Stimulated activated CD4-positive, alpha-beta T cell treated with anti-CD3 and anti-CD28 coated beads, TNF-alpha, amount 100 ng/mL, for 24 hours (primary cell): Measurements from ENCODE around the gene DSE.

Source experiments
- DNase-seq, 3 experiments: peaks; one replicate each; pipeline ENCODE4 v3.0.0-alpha.2; 2020; ENCODE audit warnings: low read depth in 3 of 3

Gene DSE

GRCh38 chr6:116412270-116412669 lies 41.5 kb downstream of the DSE start:
- no peak for DNase-seq

DNA sequence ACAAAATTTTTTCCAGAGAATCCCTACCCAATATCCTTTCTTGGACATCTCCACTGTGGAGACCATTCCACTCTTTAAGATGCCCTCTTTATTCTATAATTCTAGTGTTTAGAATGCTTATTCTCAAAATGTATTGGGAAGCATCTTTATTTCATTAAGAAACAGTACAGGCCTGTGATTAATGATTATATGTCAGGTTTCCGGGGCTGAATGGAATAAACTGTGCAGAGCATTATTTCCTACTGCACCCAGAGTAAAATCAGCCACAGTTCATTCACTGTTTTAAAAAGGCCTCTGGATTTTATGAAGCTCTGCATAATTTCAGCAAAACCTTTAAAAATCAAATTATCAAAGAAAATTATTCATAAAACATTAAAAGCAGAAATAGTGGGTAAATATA lies 42.6 kb downstream of the DSE start:
- DNase-seq, result no peak

DNA sequence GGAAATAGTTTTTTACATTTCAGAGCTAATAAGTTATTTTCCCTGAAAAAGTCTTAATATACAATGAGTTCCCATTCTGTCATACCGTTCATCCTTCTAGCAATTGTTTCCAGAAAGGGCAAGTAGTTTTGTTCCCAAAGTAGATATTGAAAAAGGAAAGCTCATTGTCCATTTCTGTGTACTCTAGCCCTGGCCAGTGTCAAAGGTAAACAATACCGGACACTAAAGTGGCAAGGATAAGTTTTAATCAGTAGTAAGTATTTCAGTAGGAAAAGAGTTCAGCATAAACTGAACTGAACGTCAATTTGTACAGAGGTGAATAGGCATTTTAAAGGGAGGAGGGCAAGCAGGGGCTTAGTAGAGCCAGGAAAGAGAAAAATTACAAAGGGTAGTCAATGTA lies 46.9 kb downstream of the DSE start:
- DNase-seq, result no peak

- no peak for DNase-seq
Measured at GRCh38 chr6:116419069-116419786, 48.5 kb downstream of the DSE start.

DNA sequence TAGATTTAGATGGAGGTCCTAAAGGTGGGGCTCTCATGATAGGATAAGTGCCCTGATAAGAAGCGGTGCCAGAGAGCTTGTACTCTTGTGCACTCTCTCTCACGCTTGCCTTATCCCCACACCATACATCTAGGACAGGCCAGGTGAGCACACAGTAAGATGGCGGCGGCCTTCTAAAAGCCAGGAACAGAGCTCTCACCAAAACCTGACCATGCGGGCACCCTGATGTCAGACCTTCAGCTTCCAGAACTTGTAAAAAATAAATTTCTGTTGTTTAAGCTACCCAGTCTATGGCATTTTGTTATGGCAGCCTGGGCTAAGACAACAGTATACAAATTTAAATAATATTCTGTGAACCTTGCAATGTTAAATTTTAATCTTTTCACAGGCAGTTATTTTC lies 49.6 kb downstream of the DSE start:
- DNase-seq, result no peak

GRCh38 chr6:116422238-116422637 lies 51.5 kb downstream of the DSE start:
- no peak for DNase-seq

DNA sequence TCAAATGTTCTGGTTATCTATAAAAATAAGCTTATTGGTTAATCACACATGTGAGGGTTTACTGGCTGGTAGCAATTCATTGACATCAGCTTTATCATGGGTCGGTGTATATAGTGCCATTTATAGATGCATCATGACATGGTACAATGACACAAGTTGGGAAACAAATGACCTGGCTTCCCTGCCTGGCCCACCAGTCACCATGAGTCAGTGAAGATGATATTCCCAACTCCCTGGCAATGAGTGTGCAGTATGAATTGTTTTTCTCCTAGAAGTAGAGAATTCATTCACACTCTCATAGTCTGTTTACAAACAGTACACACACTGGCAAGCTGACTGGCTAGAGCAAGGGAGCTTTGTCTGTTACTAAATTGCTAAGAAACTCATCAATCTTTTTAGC lies 53.3 kb downstream of the DSE start:
- no peak for DNase-seq

DNA sequence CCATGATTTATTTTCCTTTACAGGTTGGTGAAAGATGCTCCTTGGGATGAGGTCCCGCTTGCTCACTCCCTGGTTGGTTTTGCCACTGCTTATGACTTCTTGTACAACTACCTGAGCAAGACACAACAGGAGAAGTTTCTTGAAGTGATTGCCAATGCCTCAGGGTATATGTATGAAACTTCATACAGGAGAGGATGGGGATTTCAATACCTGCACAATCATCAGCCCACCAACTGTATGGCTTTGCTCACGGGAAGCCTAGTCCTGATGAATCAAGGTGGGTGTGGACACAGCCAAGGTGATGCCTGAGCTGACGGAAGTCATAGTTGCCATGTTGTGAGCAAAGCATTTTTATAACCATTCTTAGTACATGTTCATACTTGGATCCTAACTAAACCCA lies 55.8 kb downstream of the DSE start:
- DNase-seq, result no peak

DNA sequence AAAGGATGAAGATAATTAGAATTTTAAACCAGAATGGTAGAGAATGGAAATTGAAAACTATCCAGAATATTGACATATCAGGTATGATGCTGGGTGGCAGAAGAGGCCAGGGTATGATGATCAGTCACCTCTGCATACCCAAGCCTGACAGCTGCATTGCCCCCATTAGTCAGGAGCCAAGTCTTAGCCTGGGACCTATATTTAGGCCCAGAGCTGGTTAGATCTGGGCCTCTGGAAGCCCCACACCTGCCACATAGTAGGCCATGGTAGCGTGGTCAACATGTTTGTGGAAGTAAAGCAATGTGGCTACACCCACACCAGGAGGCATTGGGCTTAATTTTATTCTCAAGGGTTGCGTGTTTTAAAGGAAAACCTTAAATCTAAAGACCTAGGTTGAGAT lies 58.4 kb downstream of the DSE start:
- DNase-seq, result no peak

- DNase-seq, result no peak
Measured at GRCh38 chr6:116430860-116431259, 60.1 kb downstream of the DSE start.

DNA sequence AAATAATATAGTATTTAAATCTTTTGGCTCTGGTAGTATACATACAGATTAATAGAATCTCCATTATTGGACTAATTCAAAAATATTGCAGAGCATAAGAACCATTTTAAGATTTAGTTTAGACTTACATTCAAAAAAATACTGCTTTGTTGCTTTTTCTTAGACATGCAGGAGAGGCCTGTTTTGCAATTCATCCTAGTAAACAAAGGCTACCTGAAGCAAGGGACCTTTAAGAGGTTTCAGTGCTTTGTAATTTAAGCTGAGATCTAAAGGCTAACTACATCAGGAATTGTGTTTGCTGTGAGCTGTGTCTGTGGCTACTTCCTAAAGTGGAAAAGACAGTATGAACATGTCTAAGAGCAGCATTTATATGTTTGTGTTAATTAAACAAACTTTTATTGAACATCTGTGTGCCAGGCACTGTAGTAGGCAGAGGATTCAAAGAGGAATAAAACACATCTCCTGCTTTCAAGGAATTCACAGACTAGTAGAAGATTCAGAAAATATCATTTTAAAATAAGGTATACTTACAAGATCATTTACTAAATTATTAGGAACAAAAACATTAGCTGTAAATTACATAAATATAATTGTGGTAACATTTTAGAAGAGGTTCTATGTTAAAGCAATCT lies 61.3 kb downstream of the DSE start:
- DNase-seq, result no peak

DNA sequence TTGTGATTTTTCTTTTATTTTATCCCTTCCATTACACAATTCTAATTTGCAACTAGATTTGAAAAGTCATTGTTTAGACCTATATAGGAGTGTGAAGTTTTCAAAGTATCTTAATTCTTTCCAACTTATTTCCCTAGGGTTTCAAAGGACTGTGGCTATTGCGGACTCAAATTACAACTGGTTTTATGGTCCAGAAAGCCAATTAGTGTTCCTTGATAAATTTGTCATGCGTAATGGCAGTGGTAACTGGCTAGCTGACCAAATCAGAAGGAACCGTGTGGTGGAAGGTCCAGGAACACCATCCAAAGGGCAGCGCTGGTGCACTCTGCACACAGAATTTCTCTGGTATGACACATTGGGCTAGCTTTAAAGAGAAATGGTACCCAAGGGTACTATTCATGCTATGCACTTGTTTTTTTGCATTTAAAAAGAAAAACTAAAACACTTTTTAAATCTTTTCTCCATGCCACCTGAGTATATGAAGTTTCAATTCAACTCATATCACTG lies 62.5 kb downstream of the DSE start:
- no peak for DNase-seq

GRCh38 chr6:116434056-116434725 lies 63.4 kb downstream of the DSE start:
- DNase-seq, result no peak

GRCh38 chr6:116436586-116436985 lies 65.8 kb downstream of the DSE start:
- no peak for DNase-seq

DNA sequence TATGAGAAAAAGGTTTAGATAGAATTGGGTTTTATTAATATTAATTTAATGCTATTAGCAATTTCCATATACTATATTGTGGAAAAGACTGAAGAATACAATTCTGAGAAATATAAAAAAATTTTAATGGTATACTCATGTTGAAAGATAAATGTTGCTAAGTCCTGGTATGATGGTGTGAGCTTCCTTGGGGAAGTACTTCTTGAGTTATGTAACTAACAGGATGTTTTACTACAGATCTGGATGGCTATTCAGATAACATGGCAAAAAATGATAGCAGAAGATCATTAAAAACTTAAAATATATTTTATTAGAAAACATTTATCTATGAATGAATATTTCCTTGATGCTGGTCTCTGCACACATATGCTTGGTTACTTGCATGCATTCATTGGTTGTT lies 66.9 kb downstream of the DSE start:
- no peak for DNase-seq

DNA sequence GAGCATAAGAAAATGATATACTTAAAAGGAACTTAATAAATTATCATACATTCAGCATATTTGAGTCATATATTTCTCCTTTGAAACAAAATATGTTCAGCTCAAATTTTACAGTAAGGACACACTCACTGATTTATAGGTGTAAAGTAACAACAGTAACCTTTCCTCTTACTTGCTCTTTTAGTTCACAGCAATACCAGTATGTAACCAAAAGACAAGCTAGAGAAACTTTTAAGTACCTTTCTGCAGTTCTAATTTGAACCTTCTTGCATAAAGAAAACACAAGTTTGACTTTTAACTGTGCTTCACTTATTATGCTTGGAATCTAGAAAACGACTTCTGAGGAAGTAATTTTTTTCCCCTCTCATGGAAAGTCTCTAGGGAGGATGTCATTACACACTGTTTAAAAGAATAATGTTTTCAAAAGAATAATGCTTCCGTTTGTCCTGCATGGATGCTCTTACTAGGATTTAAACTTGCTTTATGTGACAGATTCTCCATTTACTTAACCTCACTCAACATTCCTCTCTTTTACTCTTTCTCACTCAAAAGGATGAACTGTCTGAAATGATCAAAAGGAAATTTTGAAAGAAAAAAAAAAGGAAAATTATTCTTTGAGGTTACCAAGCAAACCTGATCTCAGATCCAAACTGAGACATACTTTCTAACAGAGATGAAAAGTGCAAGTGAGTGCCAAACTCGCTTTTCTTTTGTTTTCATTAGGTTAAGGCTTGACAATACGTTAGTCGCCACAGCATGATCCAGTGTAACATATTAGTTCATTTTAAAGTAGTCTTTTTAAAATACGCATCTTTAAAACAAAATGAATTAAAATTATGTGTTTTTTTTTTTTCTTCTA lies 68.1 kb downstream of the DSE start:
- DNase-seq, result no peak

DNA sequence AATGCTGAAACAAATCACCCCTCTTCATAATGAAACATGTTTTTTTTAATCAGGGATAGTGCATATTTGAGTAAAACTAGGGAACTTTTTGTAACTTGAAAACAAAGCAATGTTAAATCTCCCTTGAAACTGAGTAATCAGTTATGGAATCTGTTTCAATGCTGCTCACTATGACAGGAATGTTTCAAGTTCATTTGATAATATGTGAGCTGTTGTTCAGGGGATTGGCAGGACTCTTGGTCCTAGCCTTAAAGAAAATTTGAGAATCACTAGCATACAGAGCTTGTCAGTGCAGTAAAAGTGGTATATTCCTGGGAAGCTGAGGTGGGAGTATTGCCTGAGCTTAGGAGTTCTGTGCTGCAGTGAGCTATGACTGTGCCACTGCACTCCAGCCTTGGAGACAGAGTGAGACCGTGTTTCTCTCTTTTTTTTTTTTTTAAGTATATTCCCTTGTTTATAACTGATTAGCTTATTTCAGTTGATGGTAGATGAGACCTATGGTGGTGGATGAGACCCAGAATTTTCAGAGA lies 68.8 kb downstream of the DSE start:
- no peak for DNase-seq

DNA sequence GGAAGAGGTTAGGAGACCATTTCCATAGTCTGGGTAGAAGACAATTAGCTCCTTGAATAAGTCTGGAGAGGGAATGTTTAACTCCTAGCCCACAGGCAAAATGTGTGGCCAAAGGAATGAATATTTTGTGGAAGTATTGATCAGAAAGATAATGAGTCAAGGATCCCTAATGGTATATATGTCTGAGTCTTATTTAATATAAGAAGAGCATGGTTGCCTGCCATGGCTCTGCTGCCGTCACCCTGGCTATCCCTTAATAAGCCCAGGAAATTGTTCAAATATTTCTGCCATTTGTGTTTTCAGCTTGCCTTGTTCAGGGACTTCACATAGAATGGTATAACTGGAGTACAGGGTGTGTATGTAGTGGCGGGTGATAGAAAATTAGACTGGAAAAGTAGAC lies 72.4 kb downstream of the DSE start:
- DNase-seq, result no peak

GRCh38 chr6:116444092-116444491 lies 73.3 kb downstream of the DSE start:
- no peak for DNase-seq

DNA sequence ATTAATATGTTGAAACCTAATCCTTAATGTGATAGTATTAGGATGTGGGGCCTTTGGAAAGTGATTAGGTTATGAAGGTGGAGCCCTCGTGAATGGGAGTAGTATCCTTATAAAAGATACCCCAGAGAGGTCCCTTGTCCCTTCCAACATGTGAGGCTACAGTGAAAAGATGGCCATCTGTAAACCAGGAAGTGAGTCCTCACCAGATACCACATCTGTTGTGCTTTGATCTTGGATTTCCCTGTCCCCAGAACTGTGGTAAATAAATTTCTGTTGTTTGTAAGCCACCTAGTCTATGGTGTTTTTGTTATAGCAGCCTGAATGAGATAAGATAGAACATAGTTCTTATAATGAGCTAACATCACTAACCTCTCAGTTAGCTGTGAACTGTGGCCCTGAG lies 73.8 kb downstream of the DSE start:
- no peak for DNase-seq

GRCh38 chr6:116445102-116445501 lies 74.4 kb downstream of the DSE start:
- no peak for DNase-seq

- no peak for DNase-seq
Measured at GRCh38 chr6:116446399-116446798, 75.7 kb downstream of the DSE start.
